PC-9 (cell line): ENCODE data around the gene ZC3HAV1. TPM values are rescaled to one million over a fixed set of nuclear protein-coding genes. Genes with fewer than 3 reads are reported as not detected.

ENCODE experiments used
- BruUV-seq: library from RNA; stranded (reverse); fragments of 400-500 nt; replicated peaks from 2 replicates; lab custom pipeline; 2021; lab: Mats Ljungman, UMichigan
- CTCF ChIA-PET: fragments of 300-600 bp; sonication (Branson Sonifier 250); formaldehyde crosslinking; loops from one replicate; lab custom pipeline; 2022; ENCODE audit warnings: antibody characterized with exemption; lab: Charles Lee
- POLR2A ChIA-PET: fragments of 300-600 bp; sonication (Branson Sonifier 250); formaldehyde crosslinking; loops from one replicate; lab custom pipeline; 2022; ENCODE audit warnings: antibody characterized with exemption; ENCODE audit not compliant: unreplicated experiment; lab: Charles Lee
- DNase-seq, 2 experiments: peaks; one replicate each; pipeline versions ENCODE4 v3.0.0 to v3.0.0-alpha.2; 2015 to 2022; ENCODE audit warnings: mixed read lengths in 1 of 2
- H2AFZ ChIP-seq: fragments of 200-600 bp; sonication (generic); 2 replicates; pipeline ENCODE4 v1.8.1; 2017; ENCODE audit warnings: antibody characterized with exemption
- H3F3A ChIP-seq: fragments of 200-600 bp; sonication (generic); 2 replicates; pipeline ENCODE4 v1.8.1; 2017; ENCODE audit warnings: antibody characterized with exemption, mild to moderate bottlenecking, low read depth; ENCODE audit not compliant: insufficient read depth
- H3K27ac ChIP-seq: fragments of 200-600 bp; sonication (generic); 2 replicates; pipeline ENCODE4 v1.6.1; 2016; ENCODE audit warnings: mixed run types
- H3K27me3 ChIP-seq: fragments of 200-600 bp; sonication (generic); 2 replicates; pipeline ENCODE4 v1.6.1; 2016; ENCODE audit warnings: low read depth, mixed run types; ENCODE audit not compliant: insufficient read depth
- H3K36me3 ChIP-seq: fragments of 200-600 bp; sonication (generic); 2 replicates; pipeline ENCODE4 v1.6.1; 2016; ENCODE audit warnings: low read depth, mixed run types
- H3K4me1 ChIP-seq: fragments of 200-600 bp; sonication (generic); replicated peaks from 2 replicates; pipeline ENCODE4 v1.6.1; 2016; ENCODE audit warnings: mixed run types; ENCODE audit not compliant: insufficient read depth
- H3K4me2 ChIP-seq: fragments of 200-600 bp; sonication (generic); 2 replicates; pipeline ENCODE4 v1.6.1; 2017; ENCODE audit warnings: mixed run types
- H3K4me3 ChIP-seq: fragments of 200-600 bp; sonication (generic); 2 replicates; pipeline ENCODE4 v1.6.1; 2016; ENCODE audit warnings: mixed run types
- H3K79me2 ChIP-seq: fragments of 200-600 bp; sonication (generic); 2 replicates; pipeline ENCODE4 v1.6.1; 2017; ENCODE audit warnings: low read depth, mixed run types
- H3K9me2 ChIP-seq: fragments of 200-600 bp; sonication (generic); 2 replicates; pipeline ENCODE4 v1.8.1; 2017; ENCODE audit warnings: mild to moderate bottlenecking; ENCODE audit not compliant: insufficient read depth
- H3K9me3 ChIP-seq: fragments of 200-600 bp; sonication (generic); 2 replicates; pipeline ENCODE4 v1.8.1; 2016; ENCODE audit warnings: low read depth; ENCODE audit not compliant: insufficient read depth
- H4K20me1 ChIP-seq: fragments of 200-600 bp; sonication (generic); 2 replicates; pipeline ENCODE4 v1.8.1; 2017; ENCODE audit not compliant: insufficient read depth
- CTCF ChIP-seq: fragments of 200-600 bp; sonication (generic); conservative IDR thresholded peaks from 2 replicates; pipeline ENCODE4 v1.6.1; 2017; ENCODE audit warnings: mixed run types, antibody characterized with exemption, mild to moderate bottlenecking, moderate library complexity
- EZH2 ChIP-seq: fragments of 200-600 bp; sonication (generic); IDR thresholded peaks from 2 replicates; pipeline ENCODE4 v1.8.0; 2017; ENCODE audit warnings: antibody characterized with exemption, low read depth
- intact Hi-C: fragments of 100-400 bp; cut with micrococcal nuclease; formaldehyde crosslinking; loops from one replicate; pipeline ENCODE4 v1.10.0; 2022; ENCODE audit not compliant: unreplicated experiment
- total RNA-seq: library from RNA; stranded (reverse); gene quantifications from 2 replicates; pipeline ENCODE4 v1.2.3, GENCODE V29; 2021

Gene ZC3HAV1
- total RNA-seq, 1 experiment from 2014 or later = 36.7 TPM

- H2AFZ ChIP-seq = no peak overlapping the region
- no peaks in the 10 kb centered on the region for H3K79me2 ChIP-seq
- H3K4me3 ChIP-seq = no peak overlapping the region
- peaks cover 13% of the 10 kb centered on the region for H3K36me3 ChIP-seq
- H3K9me2 ChIP-seq = no peaks in the 10 kb centered on the region
- DNase-seq = no peak
- H3K4me2 ChIP-seq = no peak overlapping the region
- H3K9me3 ChIP-seq = no peaks in the 10 kb centered on the region
- no peak for TF ChIP-seq CTCF
- no peak for TF ChIP-seq EZH2
- intact Hi-C loops = no loop called here
- H3F3A ChIP-seq = peaks cover 4% of the 10 kb centered on the region; the same call in 1 of the 2 replicates
- H3K27me3 ChIP-seq = no peaks in the 10 kb centered on the region
- ChIA-PET POLR2A (no interaction called here), CTCF (no interaction called here)
- BruUV-seq = no TSS peak
- no peaks in the 10 kb centered on the region for H3K4me1 ChIP-seq
- H4K20me1 ChIP-seq = no peaks in the 10 kb centered on the region
- no peak overlapping the region for H3K27ac ChIP-seq
These were observed 28.6 kb downstream of the ZC3HAV1 start for GRCh38 chr7:139080905-139081304.

- Histone ChIP-seq H3K4me2 (no peak overlapping the region), H2AFZ (no peak overlapping the region), H3F3A (peaks cover 9% of the 10 kb centered on the region; the same call in 1 of the 2 replicates), H3K4me1 (no peaks in the 10 kb centered on the region; the same call in 1 of the 2 replicates), H3K36me3 (peaks cover 13% of the 10 kb centered on the region), H3K27me3 (no peaks in the 10 kb centered on the region), H3K9me3 (no peaks in the 10 kb centered on the region), H4K20me1 (no peaks in the 10 kb centered on the region), H3K9me2 (no peaks in the 10 kb centered on the region), H3K27ac (no peak overlapping the region), H3K79me2 (no peaks in the 10 kb centered on the region), H3K4me3 (no peak overlapping the region)
- intact Hi-C loops = loop anchor here (5.0 to 10.0 kb wide), 3 partner anchors 338 to 1075 kb away; partner anchors contain the start of gene CREB3L2
- BruUV-seq = no TSS peak
- POLR2A ChIA-PET = no interaction called here
- CTCF ChIA-PET = no interaction called here
- DNase-seq = no peak
- no peak for TF ChIP-seq CTCF
- TF ChIP-seq EZH2 = no peak
These were observed 29.7 kb downstream of the ZC3HAV1 start for GRCh38 chr7:139079861-139080260.

- H3K4me2 ChIP-seq = no peak overlapping the region
- no peaks in the 10 kb centered on the region; the same call in 1 of the 2 replicates for H3K4me1 ChIP-seq
- H3K9me3 ChIP-seq = no peaks in the 10 kb centered on the region
- H3K27me3 ChIP-seq = no peaks in the 10 kb centered on the region
- no peak overlapping the region for H3K27ac ChIP-seq
- no peaks in the 10 kb centered on the region for H4K20me1 ChIP-seq
- intact Hi-C loops = loop anchor here (5.0 to 10.0 kb wide), 3 partner anchors 337 to 1074 kb away; partner anchors contain the start of gene CREB3L2
- peaks cover 9% of the 10 kb centered on the region; the same call in 1 of the 2 replicates for H3F3A ChIP-seq
- no TSS peak for BruUV-seq
- peaks cover 13% of the 10 kb centered on the region for H3K36me3 ChIP-seq
- TF ChIP-seq EZH2 = no peak
- TF ChIP-seq CTCF = no peak
- H3K9me2 ChIP-seq = no peaks in the 10 kb centered on the region
- DNase-seq = no peak
- no peak overlapping the region for H3K4me3 ChIP-seq
- no peak overlapping the region for H2AFZ ChIP-seq
- H3K79me2 ChIP-seq = no peaks in the 10 kb centered on the region
- ChIA-PET CTCF (no interaction called here), POLR2A (no interaction called here)
These were observed 30.6 kb downstream of the ZC3HAV1 start for GRCh38 chr7:139078911-139079310.
